ENCODE results near the gene UBE3C. TPM values are rescaled to one million over a fixed set of nuclear protein-coding genes. Genes with fewer than 3 reads are reported as not detected.

The UBE3C gene
- total RNA-seq, 4 donors from 2014 or later = 66.1 to 93.3 (median 85.5) TPM

DNA sequence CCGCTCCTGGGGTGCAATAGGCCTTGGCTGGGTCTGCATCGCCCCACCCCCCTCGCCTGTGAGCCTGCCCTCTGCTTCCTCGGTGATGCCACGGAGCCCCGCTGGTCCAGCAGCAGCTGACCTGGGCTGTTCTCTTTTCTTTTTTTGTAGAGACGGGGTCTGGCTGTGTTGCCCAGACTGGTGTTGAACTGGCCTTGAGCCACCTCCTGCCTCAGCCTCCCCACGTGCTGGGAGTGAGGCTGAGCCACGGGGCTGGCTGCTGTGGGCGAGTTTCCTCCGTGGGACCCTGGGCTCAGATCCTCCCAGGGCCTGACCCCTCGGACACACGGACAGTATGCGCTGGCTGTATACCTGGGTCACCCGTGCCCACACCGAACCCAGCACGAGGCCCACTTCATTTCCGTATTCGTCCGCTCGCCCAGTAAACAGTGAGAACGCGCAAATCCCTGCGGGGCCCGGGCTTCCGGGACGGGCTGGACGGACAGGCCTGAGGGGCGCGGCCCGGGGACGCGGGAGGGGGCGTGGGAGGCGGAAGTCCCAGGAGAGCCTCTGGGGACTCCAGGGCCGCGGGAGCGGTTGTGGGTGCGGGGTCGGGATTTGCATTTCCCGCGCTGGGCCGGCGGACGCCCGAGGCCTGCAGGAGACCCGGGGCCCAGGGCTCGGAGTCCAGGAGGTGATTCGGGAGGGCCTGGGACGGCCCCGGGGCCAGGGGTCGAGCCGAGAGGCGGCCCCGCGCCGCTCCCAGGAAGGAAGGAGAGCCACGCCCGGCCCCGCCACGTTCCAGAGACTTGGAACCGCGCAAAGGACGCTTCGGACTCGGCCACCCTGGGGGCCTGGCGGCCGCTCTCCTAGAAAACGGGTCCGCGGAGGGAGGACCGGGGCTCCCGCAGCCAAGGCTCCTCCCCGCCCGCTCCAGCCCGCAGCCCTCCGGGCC lies 140.3 kb downstream of the UBE3C start:
- no peak for DNase-seq (ENCODE audit: extremely low spot score)

GRCh38 chr7:157279741-157280215 lies 141.1 kb downstream of the UBE3C start:
- TF ChIP-seq POLR2A (IDR thresholded peaks at IDR 0.05; ENCODE audit: low read depth) (no peak), POLR2AphosphoS5 (IDR thresholded peaks at IDR 0.05) (no peak), EP300 (IDR thresholded peaks at IDR 0.05) (no peak), CTCF (IDR thresholded peaks at IDR 0.05) (no peak)
- Histone ChIP-seq H3K36me3 (no peaks in the 10 kb centered on the region), H3K27me3 (peaks cover 0 to 54% (median 11%) of the 10 kb centered on the region in 4 donors), H3K27ac (replicated peaks in 1 of 4) (peak overlapping the region in 2 of 4 donors; percentile 31 to 53), H3K9me3 (peaks cover 0 to 8% (median 4%) of the 10 kb centered on the region in 4 donors), H3K4me1 (peaks cover 9 to 27% (median 20%) of the 10 kb centered on the region in 4 donors), H3K4me3 (peak overlapping the region; percentile 52 to 68 (median 59))
- intact Hi-C loops (cut with DNase I) = loop anchor here (10.0 kb wide), 1 partner anchor 305 kb away; no protein-coding TSS in a partner anchor
- WGBS = 28% methylated on average over 12 of the region's 39 CpGs
- no peak for DNase-seq (ENCODE audit: extremely low spot score)

More for the DNA sequence above, 140.3 kb downstream of the UBE3C start:
- no peak for TF ChIP-seq CTCF (IDR thresholded peaks at IDR 0.05)
- TF ChIP-seq EP300 (IDR thresholded peaks at IDR 0.05) = no peak
- no peak for TF ChIP-seq POLR2AphosphoS5 (IDR thresholded peaks at IDR 0.05)
- TF ChIP-seq POLR2A (IDR thresholded peaks at IDR 0.05; ENCODE audit: low read depth) = no peak
- H3K9me3 ChIP-seq = peaks cover 0 to under 1% (median under 1%) of the 10 kb centered on the region in 4 donors
- 81% methylated on average over 12 of the region's 77 CpGs for WGBS
- H3K4me3 ChIP-seq = peak overlapping the region; percentile 52 to 68 (median 59)
- peak overlapping the region in 2 of 4 donors; percentile 31 to 53 for H3K27ac ChIP-seq (replicated peaks in 1 of 4)
- H3K27me3 ChIP-seq = peaks cover 0 to 54% (median 11%) of the 10 kb centered on the region in 4 donors
- intact Hi-C loops (cut with DNase I) = loop anchor here (10.0 kb wide), 1 partner anchor 304 kb away; no protein-coding TSS in a partner anchor
- H3K36me3 ChIP-seq = no peaks in the 10 kb centered on the region
- peaks cover 9 to 30% (median 21%) of the 10 kb centered on the region in 4 donors for H3K4me1 ChIP-seq

- intact Hi-C loops (cut with DNase I) = no loop called here
- Histone ChIP-seq H3K9me3 (peaks cover 0 to 11% (median 4%) of the 10 kb centered on the region in 4 donors), H3K27me3 (peaks cover 0 to 54% (median 11%) of the 10 kb centered on the region in 4 donors), H3K4me1 (peaks cover 9 to 27% (median 20%) of the 10 kb centered on the region in 4 donors), H3K36me3 (no peaks in the 10 kb centered on the region), H3K27ac (replicated peaks in 1 of 4) (no peak overlapping the region), H3K4me3 (peak overlapping the region; percentile 52 to 68 (median 59))
- TF ChIP-seq POLR2AphosphoS5 (IDR thresholded peaks at IDR 0.05) = no peak
- TF ChIP-seq POLR2A (IDR thresholded peaks at IDR 0.05; ENCODE audit: low read depth) = no peak
- TF ChIP-seq EP300 (IDR thresholded peaks at IDR 0.05) = no peak
- TF ChIP-seq CTCF (IDR thresholded peaks at IDR 0.05) = no peak
- 89% methylated on average over 9 of the region's 24 CpGs for WGBS
- no peak for DNase-seq (ENCODE audit: extremely low spot score)
Observed at GRCh38 chr7:157280216-157280841, 141.6 kb downstream of the UBE3C start.

DNA sequence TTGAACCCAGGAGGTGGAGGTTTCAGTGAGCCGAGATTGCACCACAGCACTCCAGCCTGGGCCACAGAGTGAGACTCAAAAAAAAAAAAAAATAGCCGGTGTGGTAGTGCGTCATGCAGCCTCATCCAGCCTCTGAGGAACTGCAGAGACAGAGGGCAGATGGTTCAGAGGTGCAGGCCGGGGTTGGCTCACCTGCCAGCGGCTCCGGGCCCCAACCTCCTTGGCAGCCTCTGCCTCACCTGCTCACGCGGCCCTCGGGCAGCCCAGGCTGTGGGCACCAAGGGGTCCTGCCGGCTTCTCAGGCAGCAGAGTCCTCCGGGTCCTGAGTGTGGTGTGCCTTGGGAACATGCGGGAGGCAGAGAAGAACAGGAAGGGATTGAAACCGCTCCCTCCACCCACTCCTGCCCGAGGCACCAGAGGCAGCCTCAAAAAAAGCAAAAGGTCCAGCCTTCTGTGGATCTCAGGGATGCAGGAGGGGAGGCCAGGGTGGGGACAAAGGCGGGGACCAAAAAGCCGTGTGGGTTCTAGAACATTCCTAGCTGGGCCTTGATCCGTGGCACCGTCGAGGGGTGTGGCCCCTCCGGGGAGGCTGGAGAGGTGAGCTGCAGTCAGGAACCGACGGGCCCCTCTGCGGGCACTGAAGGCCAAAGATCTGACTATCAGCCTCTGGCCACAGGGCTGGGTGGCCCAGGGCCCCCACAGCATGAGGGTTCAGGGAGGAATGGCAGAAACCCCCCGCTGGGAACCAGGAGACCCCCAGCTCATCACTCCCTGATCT lies 142.7 kb downstream of the UBE3C start:
- no peak for DNase-seq (ENCODE audit: extremely low spot score)
- Histone ChIP-seq H3K9me3 (peaks cover 0 to 11% (median 4%) of the 10 kb centered on the region in 4 donors), H3K4me1 (peaks cover 9 to 27% (median 20%) of the 10 kb centered on the region in 4 donors), H3K36me3 (no peaks in the 10 kb centered on the region), H3K4me3 (no peak overlapping the region), H3K27ac (replicated peaks in 1 of 4) (no peak overlapping the region), H3K27me3 (peaks cover 0 to 54% (median 11%) of the 10 kb centered on the region in 4 donors)
- WGBS = 90% methylated on average over 23 of the region's 24 CpGs
- TF ChIP-seq POLR2AphosphoS5 (IDR thresholded peaks at IDR 0.05) (no peak), EP300 (IDR thresholded peaks at IDR 0.05) (no peak), POLR2A (IDR thresholded peaks at IDR 0.05; ENCODE audit: low read depth) (no peak), CTCF (IDR thresholded peaks at IDR 0.05) (no peak)
- intact Hi-C loops (cut with DNase I) = no loop called here

Measured in esophagus muscularis mucosa (tissue), 4 donors.